K562 (cell line): ENCODE data around the gene MRPL4. TPM values are rescaled to one million over a fixed set of nuclear protein-coding genes. Genes with fewer than 3 reads are reported as not detected.
A peak's percentile ranks its signal among the peaks of the same experiment; 100 is the strongest.

Experiments
- CHD7 ChIP-seq: fragments of 200-600 bp; sonication (generic); IDR thresholded peaks from one replicate; pipeline ENCODE4 v1.6.1; 2012; ENCODE audit warnings: mild to moderate bottlenecking, low read depth, low read length, inconsistent platforms
- DACH1 ChIP-seq: fragments of 450-650 bp; IDR thresholded peaks from 2 replicates; pipeline ENCODE4 v1.6.1; 2018; ENCODE audit not compliant: partially characterized antibody
- FOS ChIP-seq: IDR thresholded peaks from 3 replicates; pipeline ENCODE4 v1.6.1; 2011; ENCODE audit not compliant: insufficient read length; ENCODE audit errors: extremely low read depth
- KDM4B ChIP-seq, 2 experiments: fragments of 450-650 bp in 1 of 2; sonication (generic) in 1 of 2; IDR thresholded peaks; 2 replicates each; pipeline ENCODE4 v1.6.1; 2016 to 2017; ENCODE audit warnings: borderline replicate concordance in 2 of 2, antibody characterized with exemption in 1 of 2, low read depth in 1 of 2, mild to moderate bottlenecking in 1 of 2
- MITF ChIP-seq: IDR thresholded peaks from 2 replicates; pipeline ENCODE4 v1.6.1; 2014; ENCODE audit warnings: antibody characterized with exemption
- NCOA4 ChIP-seq: fragments of 450-650 bp; IDR thresholded peaks from 2 replicates; pipeline ENCODE4 v1.6.1; 2018; ENCODE audit warnings: mild to moderate bottlenecking; ENCODE audit not compliant: partially characterized antibody
- NFYB ChIP-seq: IDR thresholded peaks from 2 replicates; pipeline ENCODE4 v1.6.1; 2011; ENCODE audit warnings: mild to moderate bottlenecking, moderate library complexity; ENCODE audit not compliant: insufficient read length; ENCODE audit errors: extremely low read depth
- NR1H2 ChIP-seq: sonication (generic); formaldehyde crosslinking; IDR thresholded peaks from 2 replicates; pipeline ENCODE4 v1.4.0; 2020; ENCODE audit warnings: mild to moderate bottlenecking, missing genetic modification reagents
- POLR2A ChIP-seq: fragments of 450-650 bp; conservative IDR thresholded peaks from 2 replicates; pipeline ENCODE4 v1.6.1; 2016
- TBP ChIP-seq: optimal IDR thresholded peaks from 2 replicates; pipeline ENCODE3; 2011; ENCODE audit warnings: low read depth, low read length, improper control_type of control experiment
- TCF7L2 ChIP-seq: fragments of 150-350 bp; IDR thresholded peaks from 2 replicates; pipeline ENCODE4 v1.6.1; 2016; ENCODE audit warnings: low read depth, mild to moderate bottlenecking, low read length, moderate library complexity
- ZFP36 ChIP-seq: fragments of 150-350 bp; IDR thresholded peaks from 2 replicates; pipeline ENCODE4 v1.6.1; 2018; ENCODE audit warnings: low read length, low read depth; ENCODE audit not compliant: partially characterized antibody
- ZFX ChIP-seq: sonication (generic); formaldehyde crosslinking; IDR thresholded peaks from 2 replicates; pipeline ENCODE4 v1.8.0; 2022; ENCODE audit warnings: mild to moderate bottlenecking, missing genetic modification reagents, moderate library complexity
- ZNF217 ChIP-seq: sonication (generic); formaldehyde crosslinking; IDR thresholded peaks from 2 replicates; pipeline ENCODE4 v1.8.0; 2022; ENCODE audit warnings: mild to moderate bottlenecking, missing genetic modification reagents
- ZNF511 ChIP-seq: sonication (generic); formaldehyde crosslinking; IDR thresholded peaks from 2 replicates; pipeline ENCODE4 v1.8.0; 2022; ENCODE audit warnings: mild to moderate bottlenecking, missing genetic modification reagents
- polyA plus RNA-seq, 8 experiments: library from polyadenylated mRNA; depleted of rRNA in 4 of 8; stranded (reverse) in 5 of 8; unstranded in 3 of 8; fragments of >200 nt; fragmentation: Nextera tagmentation in 2 of 8; fragmentation: Illumina TruSeq in 1 of 8; extraction: Ambion mirVana in 2 of 8; extraction: Trizol in 1 of 8; gene quantifications; 2 replicates each; pipeline versions ENCODE4 v1.2.1 to v1.2.3, GENCODE V29; 2011 to 2014; ENCODE audit warnings: inconsistent platforms in 1 of 8, missing spikeins in 1 of 8
- total RNA-seq, 7 experiments: library from RNA; depleted of rRNA in 6 of 7; stranded (reverse); fragments of >200 nt in 6 of 7; fragmentation: Illumina TruSeq in 2 of 7; extraction: Trizol in 2 of 7; gene quantifications; 2 replicates each; pipeline versions ENCODE4 v1.2.1 to v1.2.3, GENCODE V29; 2011 to 2021; ENCODE audit warnings: low replicate concordance in 1 of 7

MRPL4 gene
- total and polyA plus RNA-seq, 9 of the 15 experiments (the other 6 are each of a cell fraction or from before 2014, with no cell fraction given): 1.4 to 239 (median 64.9) TPM

- TF ChIP-seq CHD7: no peak
- TF ChIP-seq KDM4B (IDR thresholded peaks at IDR 0.05; ENCODE audit: borderline replicate concordance in 2 of 2, low read depth in 1 of 2): peak in 1 of 2 experiments; percentile 55; a peak in 1 of 4 replicates
- no peak for TF ChIP-seq ZFP36
- TF ChIP-seq NR1H2 (CRISPR knock-in tag): peak; percentile 97
- TF ChIP-seq MITF: peak; percentile 49; the same call in 1 of the 2 replicates
- TF ChIP-seq FOS: peak; percentile 89
- TF ChIP-seq ZFX (CRISPR knock-in tag): peak; percentile 99
- peak; percentile 77 for TF ChIP-seq ZNF511
- no peak for TF ChIP-seq TCF7L2
- no peak for TF ChIP-seq TBP
- peak; percentile 98 for TF ChIP-seq NFYB
- no peak for TF ChIP-seq ZNF217 (CRISPR knock-in tag)
- TF ChIP-seq NCOA4: no peak
- TF ChIP-seq POLR2A: peak; percentile 90
- peak; percentile 46 for TF ChIP-seq DACH1
Observed at GRCh38 chr19:10251792-10252694, at the start of gene MRPL4 (continued).
